ENCODE measurements around the gene PRPF6.

GRCh38 chr20:63958471-63958870 is 22.5 kb upstream of the PRPF6 start:
- TF ChIP-seq GATA3 (IDR thresholded peaks at IDR 0.05; ENCODE audit: low read depth, low read length) = no peak
- no peak for TF ChIP-seq GATA2 (IDR thresholded peaks at IDR 0.05; ENCODE audit: low read depth, low read length)
